Measurements from ENCODE around the gene TASOR.

Gene TASOR

GRCh38 chr3:56681984-56682461 is 1.0 kb downstream of the TASOR start:
- no peak for DNase-seq

DNA sequence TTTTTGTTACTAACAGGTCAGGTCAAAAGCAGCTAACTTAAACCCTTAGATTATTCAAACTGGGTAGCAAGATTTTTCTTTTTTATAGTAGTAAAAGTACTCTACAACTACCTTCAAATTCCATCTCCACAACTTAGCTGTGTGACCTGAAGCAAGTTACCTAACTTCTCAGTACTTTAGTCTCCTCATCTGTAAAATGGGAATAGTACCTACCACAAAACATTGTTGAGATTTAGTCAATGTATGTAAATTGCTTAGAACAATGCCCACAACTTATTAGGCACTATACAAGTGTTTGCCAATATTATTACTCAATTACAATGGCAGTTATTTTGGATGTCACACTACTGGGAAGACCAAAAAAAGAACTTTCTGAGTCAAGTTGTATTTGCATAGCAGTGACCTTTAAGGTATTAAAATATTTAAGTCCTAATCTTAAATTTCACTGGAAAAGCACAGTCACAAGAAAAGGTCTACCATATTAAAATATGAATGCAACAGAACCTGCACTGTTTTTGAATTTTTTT is 2.9 kb downstream of the TASOR start:
- DNase-seq, result no peak

GRCh38 chr3:56677286-56677685 is 5.8 kb downstream of the TASOR start:
- no peak for DNase-seq

GRCh38 chr3:56673781-56674457 is 9.1 kb downstream of the TASOR start:
- no peak for DNase-seq

GRCh38 chr3:56667973-56668579 is 15.0 kb downstream of the TASOR start:
- DNase-seq, result no peak

DNA sequence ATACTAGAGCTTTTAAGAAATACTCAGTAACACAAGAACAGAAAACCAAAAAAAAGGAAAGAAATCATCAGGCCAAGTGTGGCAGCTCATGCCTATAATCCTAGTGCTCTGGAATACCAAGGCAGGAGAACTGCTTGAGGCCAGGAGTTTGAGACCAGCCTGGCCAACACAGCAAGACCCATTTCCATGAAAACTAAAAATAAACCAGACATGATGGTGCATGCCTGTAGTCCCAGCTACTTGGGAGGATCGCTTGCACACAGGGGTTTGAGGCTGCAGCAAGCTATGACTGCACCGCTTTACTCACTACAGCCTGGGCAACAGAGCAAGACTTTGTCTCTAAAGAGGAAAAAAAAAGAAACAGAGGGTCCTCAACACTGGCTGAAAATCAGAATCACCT is 18.2 kb downstream of the TASOR start:
- DNase-seq, result no peak

DNA sequence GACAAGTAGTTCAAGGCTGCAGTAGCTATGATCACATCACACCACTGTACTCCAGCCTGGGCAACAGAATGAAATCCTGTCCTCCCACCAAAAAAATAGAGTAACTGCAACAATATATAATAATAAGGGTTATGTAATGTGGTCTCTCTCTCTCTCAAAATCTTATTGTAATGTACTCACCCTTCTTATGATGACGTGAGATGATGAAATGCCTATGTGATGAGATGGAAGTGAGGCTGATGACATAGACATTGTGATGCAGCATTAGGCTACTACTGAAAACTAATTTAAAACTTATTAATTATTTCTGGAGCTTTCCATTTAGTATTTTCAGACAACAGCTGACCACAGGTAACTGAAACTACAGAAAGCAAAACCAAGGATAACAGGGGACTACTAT is 27.4 kb downstream of the TASOR start:
- DNase-seq, result no peak

DNA sequence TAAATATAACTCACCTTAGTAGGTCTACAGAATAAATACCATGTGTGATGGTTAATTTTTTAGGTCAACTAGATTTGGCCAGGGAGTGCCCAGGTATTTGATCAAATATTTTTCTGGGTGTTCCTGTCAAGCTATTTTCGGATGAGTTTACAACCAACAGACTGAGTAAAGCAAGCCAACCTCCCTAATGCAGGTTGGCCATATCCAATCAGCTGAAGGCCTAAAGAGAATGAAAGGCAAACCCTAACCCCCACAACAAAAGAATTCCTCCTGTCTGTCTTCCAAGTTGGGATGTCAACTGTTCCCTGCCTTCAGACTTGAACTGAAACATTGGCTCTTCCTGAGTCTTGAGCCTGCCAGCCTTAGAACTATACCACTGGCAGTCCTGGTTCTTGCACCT is 28.6 kb downstream of the TASOR start:
- DNase-seq, result no peak

GRCh38 chr3:56645407-56645806 is 37.7 kb downstream of the TASOR start:
- DNase-seq, result no peak

GRCh38 chr3:56633602-56634535 is 49.2 kb downstream of the TASOR start:
- DNase-seq, result no peak

Data from activated T-cell treated with anti-CD3 and anti-CD28 coated beads for 4 hours (primary cell).